Measurements from ENCODE around the gene SPATA4.

Gene SPATA4

GRCh38 chr4:176186671-176187395, 8.6 kb downstream of the SPATA4 start:
- H3K4me3 ChIP-seq (ENCODE audit: control insufficient read depth, low read depth, low read length) = no peak overlapping the region
- TF ChIP-seq CTCF (IDR thresholded peaks at IDR 0.05; ENCODE audit: control insufficient read depth, insufficient read depth, low read depth, low read length, missing control alignments) = no peak
- DNase-seq (ENCODE audit: low read depth) = no peak

- H3K4me3 ChIP-seq (ENCODE audit: control insufficient read depth, low read depth, low read length) = no peak overlapping the region
- TF ChIP-seq CTCF (IDR thresholded peaks at IDR 0.05; ENCODE audit: control insufficient read depth, insufficient read depth, low read depth, low read length, missing control alignments) = no peak
- no peak for DNase-seq (ENCODE audit: low read depth)
These were observed 9.3 kb downstream of the SPATA4 start for GRCh38 chr4:176186067-176186466.

GRCh38 chr4:176185051-176185450, 10.3 kb downstream of the SPATA4 start:
- no peak overlapping the region for H3K4me3 ChIP-seq (ENCODE audit: control insufficient read depth, low read depth, low read length)
- DNase-seq (ENCODE audit: low read depth) = peak; percentile 83
- TF ChIP-seq CTCF (IDR thresholded peaks at IDR 0.05; ENCODE audit: control insufficient read depth, insufficient read depth, low read depth, low read length, missing control alignments) = no peak

- DNase-seq (ENCODE audit: low read depth) = no peak
- TF ChIP-seq CTCF (IDR thresholded peaks at IDR 0.05; ENCODE audit: control insufficient read depth, insufficient read depth, low read depth, low read length, missing control alignments) = no peak
- no peak overlapping the region for H3K4me3 ChIP-seq (ENCODE audit: control insufficient read depth, low read depth, low read length)
These were observed 32.3 kb downstream of the SPATA4 start for GRCh38 chr4:176163041-176163440.

- DNase-seq (ENCODE audit: low read depth) = peak; percentile 84
- H3K4me3 ChIP-seq (ENCODE audit: control insufficient read depth, low read depth, low read length) = no peak overlapping the region
- TF ChIP-seq CTCF (IDR thresholded peaks at IDR 0.05; ENCODE audit: control insufficient read depth, insufficient read depth, low read depth, low read length, missing control alignments) = no peak
These were observed 38.7 kb downstream of the SPATA4 start for GRCh38 chr4:176156656-176157055.

- DNase-seq (ENCODE audit: low read depth) = no peak
- H3K4me3 ChIP-seq (ENCODE audit: control insufficient read depth, low read depth, low read length) = no peak overlapping the region
- TF ChIP-seq CTCF (IDR thresholded peaks at IDR 0.05; ENCODE audit: control insufficient read depth, insufficient read depth, low read depth, low read length, missing control alignments) = no peak
These were observed 42.3 kb downstream of the SPATA4 start for GRCh38 chr4:176153124-176153523.
